Activated CD4-positive, alpha-beta T cell treated with anti-CD3 and anti-CD28 coated beads, Interleukin-2, amount 50 U/mL, for 1 hour (primary cell): ENCODE data around the gene BRD3.
"Not testable (repeated sequence)": the region's sequence is repeated elsewhere in the genome, so short reads cannot be mapped to it uniquely, and the experiment has no call there.

Experiments used
- DNase-seq: peaks from one replicate; pipeline ENCODE4 v3.0.0-alpha.2; 2020

Gene BRD3

GRCh38 chr9:133990366-133991213, 77.2 kb downstream of the BRD3 start:
- DNase-seq, result no peak

DNA sequence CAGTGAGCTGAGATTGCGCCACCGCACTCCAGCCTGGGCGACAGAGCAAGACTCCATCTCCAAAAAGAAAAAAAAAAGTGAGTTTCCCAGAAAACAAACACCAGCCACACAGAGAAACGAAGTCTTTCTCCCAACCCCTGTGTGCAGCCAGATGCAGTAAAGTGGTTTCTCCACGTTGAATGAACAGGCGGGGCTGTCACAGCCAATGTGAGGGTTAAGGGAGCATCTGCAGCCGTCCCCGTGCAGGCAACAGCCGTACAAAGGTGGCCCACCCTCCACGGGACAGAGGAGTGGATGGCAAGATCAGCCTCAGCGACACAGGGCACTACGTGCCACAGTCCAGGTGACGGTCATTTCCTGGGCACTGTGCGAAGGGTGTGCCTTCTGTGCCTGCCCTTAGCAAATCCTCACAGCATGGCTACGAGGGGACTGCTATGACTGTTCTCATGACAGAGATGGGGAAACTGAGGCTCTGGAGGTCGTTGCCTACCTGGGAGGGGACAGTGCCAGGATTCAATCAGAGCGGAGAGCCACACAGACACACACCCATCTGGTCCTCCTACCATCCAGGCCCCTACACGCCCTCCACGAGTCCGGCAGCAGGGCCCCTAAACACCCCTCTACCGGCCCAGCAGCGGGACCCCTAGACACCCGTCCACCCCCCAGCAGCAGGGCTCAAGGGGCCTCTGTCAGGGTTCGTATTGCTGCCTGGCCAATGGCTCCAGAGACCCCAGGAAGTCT, 78.0 kb downstream of the BRD3 start:
- no peak for DNase-seq

GRCh38 chr9:133988771-133989170, 79.1 kb downstream of the BRD3 start:
- DNase-seq, result not testable (repeated sequence)

DNA sequence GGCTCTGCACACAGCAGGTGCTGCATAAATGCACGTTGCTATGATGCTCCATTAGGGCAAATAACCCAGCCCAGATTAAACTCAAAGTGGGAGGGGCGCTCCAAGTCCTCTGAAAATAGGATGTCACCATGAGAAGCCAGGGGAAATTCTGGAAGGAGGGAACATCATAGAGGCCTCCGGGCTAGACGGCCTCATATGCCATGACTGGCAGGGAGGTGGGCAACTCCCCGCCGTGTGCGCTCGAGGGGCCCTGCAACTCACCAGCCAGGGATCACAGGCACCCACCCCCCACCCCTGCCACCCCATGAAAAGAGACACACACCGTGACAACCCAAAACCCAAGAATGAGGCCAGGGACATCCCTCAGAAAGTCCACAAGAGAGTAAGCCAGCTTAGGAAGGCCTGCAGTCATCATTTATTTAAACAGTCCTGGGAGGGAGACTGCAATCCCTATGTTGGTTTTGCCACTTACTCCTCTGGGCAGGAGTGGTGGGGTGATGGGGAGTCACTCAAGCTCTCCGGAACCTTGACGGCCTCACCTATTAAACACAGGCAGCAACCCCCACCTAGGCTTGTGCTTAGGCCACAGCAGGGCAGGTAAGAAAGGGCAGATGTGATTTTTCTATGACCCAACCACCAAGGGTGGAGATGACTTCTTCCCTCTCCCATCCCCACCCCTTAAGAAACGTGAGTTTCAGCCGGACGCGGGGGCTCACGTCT, 79.7 kb downstream of the BRD3 start:
- no peak for DNase-seq

DNA sequence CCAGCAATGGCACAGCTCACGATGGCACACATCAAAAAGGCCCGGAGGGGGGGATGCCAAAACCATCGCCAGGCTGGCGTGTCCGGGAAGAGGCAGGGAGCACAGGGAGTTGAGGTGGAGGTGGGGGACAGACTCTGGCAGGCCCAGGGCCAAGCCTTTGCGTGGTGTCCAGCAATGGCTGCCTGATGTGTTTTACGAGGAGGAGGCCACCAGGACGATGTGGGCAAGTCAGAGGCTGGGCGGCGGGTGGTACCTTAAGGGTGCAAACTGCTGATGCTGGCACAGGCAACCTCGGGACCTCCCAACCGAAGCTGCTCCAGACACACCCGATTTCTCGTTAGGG, 80.4 kb downstream of the BRD3 start:
- DNase-seq, result no peak

- no peak for DNase-seq
Measured at GRCh38 chr9:133986774-133987445, 80.9 kb downstream of the BRD3 start.

DNA sequence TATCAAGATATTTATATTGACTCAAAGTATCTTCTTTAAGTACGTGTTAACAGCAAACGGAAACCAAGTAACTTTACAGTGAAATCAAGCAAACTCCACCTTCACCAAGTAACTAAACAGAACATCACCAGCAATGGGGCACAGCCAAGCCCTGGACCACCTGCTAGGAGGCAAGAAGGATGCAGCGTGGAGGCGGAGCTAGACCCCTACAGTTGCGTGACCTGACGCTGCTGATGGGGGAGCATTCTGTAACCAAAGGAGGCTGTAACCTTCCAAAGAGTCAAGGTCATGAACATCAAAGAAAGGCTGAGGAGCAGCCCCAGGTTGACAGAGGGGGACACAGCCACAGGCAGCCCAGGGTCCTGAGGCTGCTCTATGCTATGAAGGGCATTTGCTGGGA, 81.8 kb downstream of the BRD3 start:
- no peak for DNase-seq

GRCh38 chr9:133982971-133983720, 84.7 kb downstream of the BRD3 start:
- no peak for DNase-seq

GRCh38 chr9:133981958-133982681, 85.7 kb downstream of the BRD3 start:
- no peak for DNase-seq

DNA sequence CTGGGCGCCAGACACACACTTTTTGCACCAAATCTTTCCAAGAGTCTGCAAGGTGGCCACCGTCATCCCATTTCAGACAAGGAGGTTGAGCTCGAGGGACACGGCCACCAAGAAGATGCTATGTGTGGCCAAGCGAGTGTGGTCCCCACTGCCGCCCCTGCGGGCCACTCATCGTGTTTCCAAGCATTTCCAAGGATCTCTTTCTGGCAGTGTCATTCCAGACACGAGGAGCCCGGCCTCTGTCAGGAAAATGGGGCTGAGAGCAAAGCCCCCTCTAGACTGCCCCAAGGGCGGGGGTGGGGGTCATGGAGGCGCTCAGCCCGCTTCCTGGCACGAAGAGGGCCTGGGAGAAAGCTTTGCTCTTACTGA, 86.3 kb downstream of the BRD3 start:
- no peak for DNase-seq

GRCh38 chr9:133980864-133981588, 86.8 kb downstream of the BRD3 start:
- no peak for DNase-seq
